ENCODE measurements around the gene THAP11. TPM values are rescaled to one million over a fixed set of nuclear protein-coding genes. Genes with fewer than 3 reads are reported as not detected.

Gene THAP11
- total and polyA plus RNA-seq, 2 experiments from 2014 or later: 37.3 to 115 TPM

DNA sequence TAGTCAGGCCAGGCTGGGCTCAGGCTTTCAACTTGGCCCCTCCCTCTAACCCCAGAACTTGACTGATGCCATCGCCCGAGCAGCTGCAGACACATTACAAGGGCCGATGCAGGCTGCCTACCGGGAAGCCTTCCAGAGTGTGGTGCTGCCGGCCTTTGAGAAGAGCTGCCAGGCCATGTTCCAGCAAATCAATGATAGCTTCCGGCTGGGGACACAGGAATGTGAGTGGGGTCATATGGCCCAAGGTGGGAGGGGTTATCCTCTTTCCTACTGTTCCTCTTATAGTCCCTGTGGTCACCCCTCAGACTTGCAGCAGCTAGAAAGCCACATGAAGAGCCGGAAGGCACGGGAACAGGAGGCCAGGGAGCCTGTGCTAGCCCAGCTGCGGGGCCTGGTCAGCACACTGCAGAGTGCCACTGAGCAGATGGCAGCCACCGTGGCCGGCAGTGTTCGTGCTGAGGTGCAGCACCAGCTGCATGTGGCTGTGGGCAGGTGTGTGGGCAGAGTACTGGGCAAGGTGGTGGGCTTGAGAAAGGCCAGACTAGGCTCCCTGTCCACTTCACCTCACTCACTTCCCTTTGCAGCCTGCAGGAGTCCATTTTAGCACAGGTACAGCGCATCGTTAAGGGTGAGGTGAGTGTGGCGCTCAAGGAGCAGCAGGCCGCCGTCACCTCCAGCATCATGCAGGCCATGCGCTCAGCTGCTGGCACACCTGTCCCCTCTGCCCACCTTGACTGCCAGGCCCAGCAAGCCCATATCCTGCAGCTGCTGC, 40.4 kb downstream of the THAP11 start:
- Mint-ChIP-seq H3K4me1 (peaks cover 22% of the 10 kb centered on the region), H3K27ac (no peak overlapping the region), H3K9me3 (no peaks in the 10 kb centered on the region; the same call in 2 of the 3 replicates), H3K27me3 (ENCODE audit: insufficient read depth, low read depth, poor library complexity) (peaks cover 20% of the 10 kb centered on the region), H3K4me3 (no peak overlapping the region), H3K36me3 (ENCODE audit: low read depth) (peaks cover 53% of the 10 kb centered on the region)
- Histone ChIP-seq H3K9me2 (ENCODE audit: insufficient read depth) (no peaks in the 10 kb centered on the region), H3K27ac (ENCODE audit: low read depth) (no peak overlapping the region), H3K27me3 (ENCODE audit: insufficient read depth) (no peaks in the 10 kb centered on the region), H4K20me1 (replicated peaks; ENCODE audit: insufficient read depth) (no peaks in the 10 kb centered on the region; the same call in 1 of the 2 replicates), H3K4me3 (no peak overlapping the region), H3K4me2 (no peak overlapping the region), H2AFZ (no peak overlapping the region), H3F3A (replicated peaks; ENCODE audit: low read depth) (peaks cover 26% of the 10 kb centered on the region; the same call in 1 of the 2 replicates), H3K36me3 (ENCODE audit: insufficient read depth) (peaks cover 16% of the 10 kb centered on the region; the same call in 1 of the 2 replicates), H3K4me1 (ENCODE audit: insufficient read depth) (peaks cover 26% of the 10 kb centered on the region), H3K79me2 (replicated peaks; ENCODE audit: insufficient read depth) (no peaks in the 10 kb centered on the region)
- TF ChIP-seq ZNF331 (CRISPR knock-in tag; IDR thresholded peaks at IDR 0.05; ENCODE audit: low read depth) (no peak), EZH2phosphoT487 (IDR thresholded peaks at IDR 0.05; ENCODE audit: unreplicated experiment) (no peak), POLR2AphosphoS5 (IDR thresholded peaks at IDR 0.05; ENCODE audit: low read depth) (no peak), NANOG (IDR thresholded peaks at IDR 0.05; ENCODE audit: borderline replicate concordance) (no peak), CREB1 (CRISPR knock-in tag; IDR thresholded peaks at IDR 0.05; ENCODE audit: low read depth) (no peak), JUNB (IDR thresholded peaks at IDR 0.05; ENCODE audit: unreplicated experiment) (no peak), REST (IDR thresholded peaks at IDR 0.05; ENCODE audit: unreplicated experiment) (no peak), ZNF114 (CRISPR knock-in tag; IDR thresholded peaks at IDR 0.05) (no peak), STAT1 (IDR thresholded peaks at IDR 0.05; ENCODE audit: unreplicated experiment) (no peak), EZH2 (IDR thresholded peaks at IDR 0.05; ENCODE audit: low read depth, unreplicated experiment) (no peak)
- TF ChIP-seq, protein P1, sequence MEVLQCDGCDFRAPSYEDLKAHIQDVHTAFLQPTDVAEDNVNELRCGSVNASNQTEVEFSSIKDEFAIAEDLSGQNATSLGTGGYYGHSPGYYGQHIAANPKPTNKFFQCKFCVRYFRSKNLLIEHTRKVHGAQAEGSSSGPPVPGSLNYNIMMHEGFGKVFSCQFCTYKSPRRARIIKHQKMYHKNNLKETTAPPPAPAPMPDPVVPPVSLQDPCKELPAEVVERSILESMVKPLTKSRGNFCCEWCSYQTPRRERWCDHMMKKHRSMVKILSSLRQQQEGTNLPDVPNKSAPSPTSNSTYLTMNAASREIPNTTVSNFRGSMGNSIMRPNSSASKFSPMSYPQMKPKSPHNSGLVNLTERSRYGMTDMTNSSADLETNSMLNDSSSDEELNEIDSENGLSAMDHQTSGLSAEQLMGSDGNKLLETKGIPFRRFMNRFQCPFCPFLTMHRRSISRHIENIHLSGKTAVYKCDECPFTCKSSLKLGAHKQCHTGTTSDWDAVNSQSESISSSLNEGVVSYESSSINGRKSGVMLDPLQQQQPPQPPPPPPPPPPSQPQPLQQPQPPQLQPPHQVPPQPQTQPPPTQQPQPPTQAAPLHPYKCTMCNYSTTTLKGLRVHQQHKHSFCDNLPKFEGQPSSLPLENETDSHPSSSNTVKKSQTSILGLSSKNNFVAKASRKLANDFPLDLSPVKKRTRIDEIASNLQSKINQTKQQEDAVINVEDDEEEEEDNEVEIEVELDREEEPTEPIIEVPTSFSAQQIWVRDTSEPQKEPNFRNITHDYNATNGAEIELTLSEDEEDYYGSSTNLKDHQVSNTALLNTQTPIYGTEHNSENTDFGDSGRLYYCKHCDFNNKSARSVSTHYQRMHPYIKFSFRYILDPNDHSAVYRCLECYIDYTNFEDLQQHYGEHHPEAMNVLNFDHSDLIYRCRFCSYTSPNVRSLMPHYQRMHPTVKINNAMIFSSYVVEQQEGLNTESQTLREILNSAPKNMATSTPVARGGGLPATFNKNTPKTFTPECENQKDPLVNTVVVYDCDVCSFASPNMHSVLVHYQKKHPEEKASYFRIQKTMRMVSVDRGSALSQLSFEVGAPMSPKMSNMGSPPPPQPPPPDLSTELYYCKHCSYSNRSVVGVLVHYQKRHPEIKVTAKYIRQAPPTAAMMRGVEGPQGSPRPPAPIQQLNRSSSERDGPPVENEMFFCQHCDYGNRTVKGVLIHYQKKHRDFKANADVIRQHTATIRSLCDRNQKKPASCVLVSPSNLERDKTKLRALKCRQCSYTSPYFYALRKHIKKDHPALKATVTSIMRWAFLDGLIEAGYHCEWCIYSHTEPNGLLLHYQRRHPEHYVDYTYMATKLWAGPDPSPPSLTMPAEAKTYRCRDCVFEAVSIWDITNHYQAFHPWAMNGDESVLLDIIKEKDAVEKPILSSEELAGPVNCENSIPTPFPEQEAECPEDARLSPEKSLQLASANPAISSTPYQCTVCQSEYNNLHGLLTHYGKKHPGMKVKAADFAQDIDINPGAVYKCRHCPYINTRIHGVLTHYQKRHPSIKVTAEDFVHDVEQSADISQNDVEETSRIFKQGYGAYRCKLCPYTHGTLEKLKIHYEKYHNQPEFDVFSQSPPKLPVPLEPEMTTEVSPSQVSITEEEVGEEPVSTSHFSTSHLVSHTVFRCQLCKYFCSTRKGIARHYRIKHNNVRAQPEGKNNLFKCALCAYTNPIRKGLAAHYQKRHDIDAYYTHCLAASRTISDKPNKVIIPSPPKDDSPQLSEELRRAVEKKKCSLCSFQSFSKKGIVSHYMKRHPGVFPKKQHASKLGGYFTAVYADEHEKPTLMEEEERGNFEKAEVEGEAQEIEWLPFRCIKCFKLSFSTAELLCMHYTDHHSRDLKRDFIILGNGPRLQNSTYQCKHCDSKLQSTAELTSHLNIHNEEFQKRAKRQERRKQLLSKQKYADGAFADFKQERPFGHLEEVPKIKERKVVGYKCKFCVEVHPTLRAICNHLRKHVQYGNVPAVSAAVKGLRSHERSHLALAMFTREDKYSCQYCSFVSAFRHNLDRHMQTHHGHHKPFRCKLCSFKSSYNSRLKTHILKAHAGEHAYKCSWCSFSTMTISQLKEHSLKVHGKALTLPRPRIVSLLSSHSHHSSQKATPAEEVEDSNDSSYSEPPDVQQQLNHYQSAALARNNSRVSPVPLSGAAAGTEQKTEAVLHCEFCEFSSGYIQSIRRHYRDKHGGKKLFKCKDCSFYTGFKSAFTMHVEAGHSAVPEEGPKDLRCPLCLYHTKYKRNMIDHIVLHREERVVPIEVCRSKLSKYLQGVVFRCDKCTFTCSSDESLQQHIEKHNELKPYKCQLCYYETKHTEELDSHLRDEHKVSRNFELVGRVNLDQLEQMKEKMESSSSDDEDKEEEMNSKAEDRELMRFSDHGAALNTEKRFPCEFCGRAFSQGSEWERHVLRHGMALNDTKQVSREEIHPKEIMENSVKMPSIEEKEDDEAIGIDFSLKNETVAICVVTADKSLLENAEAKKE (CRISPR knock-in tag; IDR thresholded peaks at IDR 0.05): no peak
- TF ChIP-seq, protein P2, sequence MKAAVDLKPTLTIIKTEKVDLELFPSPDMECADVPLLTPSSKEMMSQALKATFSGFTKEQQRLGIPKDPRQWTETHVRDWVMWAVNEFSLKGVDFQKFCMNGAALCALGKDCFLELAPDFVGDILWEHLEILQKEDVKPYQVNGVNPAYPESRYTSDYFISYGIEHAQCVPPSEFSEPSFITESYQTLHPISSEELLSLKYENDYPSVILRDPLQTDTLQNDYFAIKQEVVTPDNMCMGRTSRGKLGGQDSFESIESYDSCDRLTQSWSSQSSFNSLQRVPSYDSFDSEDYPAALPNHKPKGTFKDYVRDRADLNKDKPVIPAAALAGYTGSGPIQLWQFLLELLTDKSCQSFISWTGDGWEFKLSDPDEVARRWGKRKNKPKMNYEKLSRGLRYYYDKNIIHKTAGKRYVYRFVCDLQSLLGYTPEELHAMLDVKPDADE (IDR thresholded peaks at IDR 0.05): no peak
- DNase-seq (ENCODE audit: low spot score) (no peak), ATAC-seq (no peak)
